K562 (cell line): Measurements from ENCODE around the gene ACTL6A. TPM values are rescaled to one million over a fixed set of nuclear protein-coding genes. Genes with fewer than 3 reads are reported as not detected.

Experiments
- ETV5 ChIP-seq: sonication (generic); formaldehyde crosslinking; IDR thresholded peaks from 2 replicates; pipeline ENCODE4 v1.4.0; 2020; ENCODE audit warnings: low read depth, mild to moderate bottlenecking, missing genetic modification reagents
- GATA2 ChIP-seq: sonication (generic); formaldehyde crosslinking; IDR thresholded peaks from 2 replicates; pipeline ENCODE4 v1.4.0; 2020; ENCODE audit warnings: mild to moderate bottlenecking, missing genetic modification reagents
- HMGN3 ChIP-seq: IDR thresholded peaks from 2 replicates; pipeline ENCODE4 v1.6.1; 2011; ENCODE audit warnings: borderline replicate concordance, low read depth, mild to moderate bottlenecking, mixed read lengths, low read length; ENCODE audit not compliant: insufficient read length; ENCODE audit errors: extremely low read depth
- IRF1 ChIP-seq: sonication (generic); formaldehyde crosslinking; IDR thresholded peaks from 2 replicates; pipeline ENCODE4 v1.8.0; 2022; ENCODE audit warnings: missing genetic modification reagents, mild to moderate bottlenecking, borderline replicate concordance
- NCOA2 ChIP-seq, 2 experiments: fragments of 450-650 bp; IDR thresholded peaks; 2 replicates each; pipeline ENCODE4 v1.6.1; 2018; ENCODE audit warnings: mild to moderate bottlenecking in 2 of 2, moderate library complexity in 1 of 2; ENCODE audit not compliant: partially characterized antibody in 2 of 2
- SNAPC5 ChIP-seq: fragments of 250-450 bp; sonication (Bioruptor Pico); IDR thresholded peaks from 2 replicates; pipeline ENCODE4 v1.8.0; 2021; ENCODE audit warnings: moderate library complexity, mild to moderate bottlenecking, inconsistent platforms
- THRA ChIP-seq: fragments of 450-650 bp; IDR thresholded peaks from 2 replicates; pipeline ENCODE4 v1.6.1; 2017; ENCODE audit warnings: mild to moderate bottlenecking, moderate library complexity
- U2AF2 ChIP-seq: fragments of 200-400 bp; formaldehyde crosslinking; optimal IDR thresholded peaks from 2 replicates; pipeline ENCODE3; 2017; ENCODE audit warnings: low read depth, mild to moderate bottlenecking, low read length
- ZNF232 ChIP-seq: sonication (generic); formaldehyde crosslinking; IDR thresholded peaks from 2 replicates; pipeline ENCODE4 v1.8.0; 2022; ENCODE audit warnings: mild to moderate bottlenecking, missing genetic modification reagents
- ZNF398 ChIP-seq: fragments of 250-450 bp; sonication (Bioruptor Pico); IDR thresholded peaks from 2 replicates; pipeline ENCODE4 v1.8.0; 2021; ENCODE audit warnings: moderate library complexity, mild to moderate bottlenecking, inconsistent platforms
- polyA plus RNA-seq, 8 experiments: library from polyadenylated mRNA; depleted of rRNA in 4 of 8; stranded (reverse) in 5 of 8; unstranded in 3 of 8; fragments of >200 nt; fragmentation: Nextera tagmentation in 2 of 8; fragmentation: Illumina TruSeq in 1 of 8; extraction: Ambion mirVana in 2 of 8; extraction: Trizol in 1 of 8; gene quantifications; 2 replicates each; pipeline versions ENCODE4 v1.2.1 to v1.2.3, GENCODE V29; 2011 to 2014; ENCODE audit warnings: inconsistent platforms in 1 of 8, missing spikeins in 1 of 8
- total RNA-seq, 7 experiments: library from RNA; depleted of rRNA in 6 of 7; stranded (reverse); fragments of >200 nt in 6 of 7; fragmentation: Illumina TruSeq in 2 of 7; extraction: Trizol in 2 of 7; gene quantifications; 2 replicates each; pipeline versions ENCODE4 v1.2.1 to v1.2.3, GENCODE V29; 2011 to 2021; ENCODE audit warnings: low replicate concordance in 1 of 7
- TF ChIP-seq, protein P1 (sequence below): fragments of 450-650 bp; IDR thresholded peaks from 2 replicates; pipeline ENCODE4 v1.6.1; 2017; ENCODE audit warnings: antibody characterized with exemption
- TF ChIP-seq, protein P2 (sequence below), 2 experiments: fragments of 450-650 bp; conservative IDR thresholded peaks; 2 replicates each; pipeline ENCODE4 v1.6.1; 2017; ENCODE audit warnings: mild to moderate bottlenecking in 2 of 2, moderate library complexity in 2 of 2
- TF ChIP-seq, protein P3 (sequence below): fragments of 450-650 bp; conservative IDR thresholded peaks from 2 replicates; pipeline ENCODE4 v1.6.1; 2016; ENCODE audit warnings: missing genetic modification characterization, low read depth, mild to moderate bottlenecking, missing compliant biosample characterization, moderate library complexity
- TF ChIP-seq, protein P4 (sequence below): fragments of 250-450 bp; sonication (Bioruptor Pico); IDR thresholded peaks from 2 replicates; pipeline ENCODE4 v1.8.0; 2022; ENCODE audit warnings: inconsistent platforms

Gene ACTL6A
- total and polyA plus RNA-seq, 9 of the 15 experiments (the other 6 are each of a cell fraction or from before 2014, with no cell fraction given): 107 to 243 (median 157) TPM

- TF ChIP-seq, protein P1, sequence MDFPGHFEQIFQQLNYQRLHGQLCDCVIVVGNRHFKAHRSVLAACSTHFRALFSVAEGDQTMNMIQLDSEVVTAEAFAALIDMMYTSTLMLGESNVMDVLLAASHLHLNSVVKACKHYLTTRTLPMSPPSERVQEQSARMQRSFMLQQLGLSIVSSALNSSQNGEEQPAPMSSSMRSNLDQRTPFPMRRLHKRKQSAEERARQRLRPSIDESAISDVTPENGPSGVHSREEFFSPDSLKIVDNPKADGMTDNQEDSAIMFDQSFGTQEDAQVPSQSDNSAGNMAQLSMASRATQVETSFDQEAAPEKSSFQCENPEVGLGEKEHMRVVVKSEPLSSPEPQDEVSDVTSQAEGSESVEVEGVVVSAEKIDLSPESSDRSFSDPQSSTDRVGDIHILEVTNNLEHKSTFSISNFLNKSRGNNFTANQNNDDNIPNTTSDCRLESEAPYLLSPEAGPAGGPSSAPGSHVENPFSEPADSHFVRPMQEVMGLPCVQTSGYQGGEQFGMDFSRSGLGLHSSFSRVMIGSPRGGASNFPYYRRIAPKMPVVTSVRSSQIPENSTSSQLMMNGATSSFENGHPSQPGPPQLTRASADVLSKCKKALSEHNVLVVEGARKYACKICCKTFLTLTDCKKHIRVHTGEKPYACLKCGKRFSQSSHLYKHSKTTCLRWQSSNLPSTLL: no peak
- no peak for TF ChIP-seq HMGN3
- TF ChIP-seq THRA: no peak
- TF ChIP-seq, protein P2, sequence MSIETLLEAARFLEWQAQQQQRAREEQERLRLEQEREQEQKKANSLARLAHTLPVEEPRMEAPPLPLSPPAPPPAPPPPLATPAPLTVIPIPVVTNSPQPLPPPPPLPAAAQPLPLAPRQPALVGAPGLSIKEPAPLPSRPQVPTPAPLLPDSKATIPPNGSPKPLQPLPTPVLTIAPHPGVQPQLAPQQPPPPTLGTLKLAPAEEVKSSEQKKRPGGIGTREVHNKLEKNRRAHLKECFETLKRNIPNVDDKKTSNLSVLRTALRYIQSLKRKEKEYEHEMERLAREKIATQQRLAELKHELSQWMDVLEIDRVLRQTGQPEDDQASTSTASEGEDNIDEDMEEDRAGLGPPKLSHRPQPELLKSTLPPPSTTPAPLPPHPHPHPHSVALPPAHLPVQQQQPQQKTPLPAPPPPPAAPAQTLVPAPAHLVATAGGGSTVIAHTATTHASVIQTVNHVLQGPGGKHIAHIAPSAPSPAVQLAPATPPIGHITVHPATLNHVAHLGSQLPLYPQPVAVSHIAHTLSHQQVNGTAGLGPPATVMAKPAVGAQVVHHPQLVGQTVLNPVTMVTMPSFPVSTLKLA (conservative IDR thresholded peaks at IDR 0.05): peak; percentile 58 to 81
- TF ChIP-seq, protein P3, sequence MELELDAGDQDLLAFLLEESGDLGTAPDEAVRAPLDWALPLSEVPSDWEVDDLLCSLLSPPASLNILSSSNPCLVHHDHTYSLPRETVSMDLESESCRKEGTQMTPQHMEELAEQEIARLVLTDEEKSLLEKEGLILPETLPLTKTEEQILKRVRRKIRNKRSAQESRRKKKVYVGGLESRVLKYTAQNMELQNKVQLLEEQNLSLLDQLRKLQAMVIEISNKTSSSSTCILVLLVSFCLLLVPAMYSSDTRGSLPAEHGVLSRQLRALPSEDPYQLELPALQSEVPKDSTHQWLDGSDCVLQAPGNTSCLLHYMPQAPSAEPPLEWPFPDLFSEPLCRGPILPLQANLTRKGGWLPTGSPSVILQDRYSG (tag): no peak
- TF ChIP-seq ZNF398 (CRISPR knock-in tag): no peak
- no peak for TF ChIP-seq U2AF2
- TF ChIP-seq SNAPC5 (CRISPR knock-in tag): no peak
- peak; percentile 55; the same call in 1 of the 2 replicates for TF ChIP-seq ETV5 (CRISPR knock-in tag)
- no peak; the same call in 1 of the 2 replicates for TF ChIP-seq ZNF232
- no peak for TF ChIP-seq IRF1 (CRISPR knock-in tag)
- TF ChIP-seq, protein P4, sequence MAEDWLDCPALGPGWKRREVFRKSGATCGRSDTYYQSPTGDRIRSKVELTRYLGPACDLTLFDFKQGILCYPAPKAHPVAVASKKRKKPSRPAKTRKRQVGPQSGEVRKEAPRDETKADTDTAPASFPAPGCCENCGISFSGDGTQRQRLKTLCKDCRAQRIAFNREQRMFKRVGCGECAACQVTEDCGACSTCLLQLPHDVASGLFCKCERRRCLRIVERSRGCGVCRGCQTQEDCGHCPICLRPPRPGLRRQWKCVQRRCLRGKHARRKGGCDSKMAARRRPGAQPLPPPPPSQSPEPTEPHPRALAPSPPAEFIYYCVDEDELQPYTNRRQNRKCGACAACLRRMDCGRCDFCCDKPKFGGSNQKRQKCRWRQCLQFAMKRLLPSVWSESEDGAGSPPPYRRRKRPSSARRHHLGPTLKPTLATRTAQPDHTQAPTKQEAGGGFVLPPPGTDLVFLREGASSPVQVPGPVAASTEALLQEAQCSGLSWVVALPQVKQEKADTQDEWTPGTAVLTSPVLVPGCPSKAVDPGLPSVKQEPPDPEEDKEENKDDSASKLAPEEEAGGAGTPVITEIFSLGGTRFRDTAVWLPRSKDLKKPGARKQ (CRISPR knock-in tag): no peak
- TF ChIP-seq NCOA2 (IDR thresholded peaks at IDR 0.05; ENCODE audit: partially characterized antibody in 2 of 2): no peak
- TF ChIP-seq GATA2 (CRISPR knock-in tag): no peak
Observed at GRCh38 chr3:179604321-179605078, 41.8 kb downstream of the ACTL6A start, which contains the start of the genes MRPL47 and NDUFB5 (continued).
